OCI-LY3 (cell line): ENCODE data around the gene CCDC141.

Source experiments
- EZH2phosphoT487 ChIP-seq: fragments of 200-600 bp; shearing (Covaris generic); IDR thresholded peaks from 2 replicates; pipeline ENCODE4 v1.6.1; 2018; ENCODE audit warnings: antibody characterized with exemption, mixed run types, low read depth
- TF ChIP-seq, protein P1 (sequence below): fragments of 200-600, 300-600 bp; sonication (generic); IDR thresholded peaks from 2 replicates; pipeline ENCODE4 v1.5.1; 2014; ENCODE audit warnings: antibody characterized with exemption, low read length, low read depth

- no peak for TF ChIP-seq EZH2phosphoT487
- TF ChIP-seq, protein P1, sequence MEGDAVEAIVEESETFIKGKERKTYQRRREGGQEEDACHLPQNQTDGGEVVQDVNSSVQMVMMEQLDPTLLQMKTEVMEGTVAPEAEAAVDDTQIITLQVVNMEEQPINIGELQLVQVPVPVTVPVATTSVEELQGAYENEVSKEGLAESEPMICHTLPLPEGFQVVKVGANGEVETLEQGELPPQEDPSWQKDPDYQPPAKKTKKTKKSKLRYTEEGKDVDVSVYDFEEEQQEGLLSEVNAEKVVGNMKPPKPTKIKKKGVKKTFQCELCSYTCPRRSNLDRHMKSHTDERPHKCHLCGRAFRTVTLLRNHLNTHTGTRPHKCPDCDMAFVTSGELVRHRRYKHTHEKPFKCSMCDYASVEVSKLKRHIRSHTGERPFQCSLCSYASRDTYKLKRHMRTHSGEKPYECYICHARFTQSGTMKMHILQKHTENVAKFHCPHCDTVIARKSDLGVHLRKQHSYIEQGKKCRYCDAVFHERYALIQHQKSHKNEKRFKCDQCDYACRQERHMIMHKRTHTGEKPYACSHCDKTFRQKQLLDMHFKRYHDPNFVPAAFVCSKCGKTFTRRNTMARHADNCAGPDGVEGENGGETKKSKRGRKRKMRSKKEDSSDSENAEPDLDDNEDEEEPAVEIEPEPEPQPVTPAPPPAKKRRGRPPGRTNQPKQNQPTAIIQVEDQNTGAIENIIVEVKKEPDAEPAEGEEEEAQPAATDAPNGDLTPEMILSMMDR: no peak
Observed at GRCh38 chr2:178954049-178954448, 95.9 kb downstream of the CCDC141 start.
